B cell (primary cell): ENCODE results near the gene F13A1. TPM values are rescaled to one million over a fixed set of nuclear protein-coding genes. Genes with fewer than 3 reads are reported as not detected.

Experiments
- ATAC-seq: fragments of 200-7000 bp; cut with Tn5 transposase; one replicate; pipeline ENCODE4 v1.10.0; 2021; ENCODE audit warnings: low read depth, mild to moderate bottlenecking, moderate number of reproducible peaks, moderate library complexity
- CTCF ChIA-PET: fragments of 350-600 bp; sonication (Branson Sonifier 250); formaldehyde crosslinking; loops from one replicate; lab custom pipeline; 2021; ENCODE audit warnings: antibody characterized with exemption, inconsistent platforms; lab: Charles Lee
- POLR2A ChIA-PET: fragments of 350-600 bp; sonication (Branson Sonifier 250); formaldehyde crosslinking; loops from one replicate; lab custom pipeline; 2021; ENCODE audit warnings: antibody characterized with exemption; lab: Charles Lee
- DNase-seq: peaks from one replicate; pipeline ENCODE4 v3.0.0; 2013
- H2AFZ ChIP-seq: 2 replicates; pipeline ENCODE4 v1.6.1; 2012; ENCODE audit warnings: mild to moderate bottlenecking, low read depth, low read length; ENCODE audit not compliant: insufficient read depth, poor library complexity, severe bottlenecking
- H3K27ac ChIP-seq, 2 donors: 1 replicate in 1 of 2; 2 replicates in 1 of 2; pipeline ENCODE4 v1.5.1; 2012 to 2013; ENCODE audit warnings: low read length in 2 of 2, mild to moderate bottlenecking in 2 of 2, moderate library complexity in 1 of 2
- H3K27me3 ChIP-seq, 4 experiments: fragments of 200-600 bp in 1 of 4; sonication (generic) in 1 of 4; replicated peaks in 1 of 4; 1 replicate in 2 of 4; 2 replicates in 2 of 4; pipeline versions ENCODE4 v1.6.1 to v1.7.0; 2013 to 2016; ENCODE audit warnings: low read length in 3 of 4, mild to moderate bottlenecking in 2 of 4, mixed read lengths in 1 of 4, moderate library complexity in 1 of 4; ENCODE audit not compliant: insufficient read depth in 4 of 4, control insufficient read depth in 3 of 4; ENCODE audit errors: control extremely low read depth in 1 of 4
- H3K36me3 ChIP-seq, 2 experiments: replicated peaks in 1 of 2; 1 replicate in 1 of 2; 2 replicates in 1 of 2; pipeline versions ENCODE4 v1.6.1 to v1.7.1; 2013; ENCODE audit warnings: low read length in 1 of 2; ENCODE audit not compliant: insufficient read depth in 2 of 2, control insufficient read depth in 1 of 2; ENCODE audit errors: control extremely low read depth in 1 of 2, extremely low read depth in 1 of 2
- H3K4me1 ChIP-seq, 2 donors: fragments of 200-600 bp in 1 of 2; sonication (generic) in 1 of 2; 1 replicate in 1 of 2; 2 replicates in 1 of 2; pipeline versions ENCODE4 v1.5.1 to v1.6.1; 2013 to 2017; ENCODE audit warnings: low read length in 2 of 2; ENCODE audit not compliant: control insufficient read depth in 2 of 2, insufficient read depth in 2 of 2
- H3K4me2 ChIP-seq: replicated peaks from 2 replicates; pipeline ENCODE3; 2012; ENCODE audit warnings: mild to moderate bottlenecking, low read depth, low read length; ENCODE audit not compliant: poor library complexity, severe bottlenecking
- H3K4me3 ChIP-seq, 5 experiments: fragments of 200-600 bp in 1 of 5; sonication (generic) in 1 of 5; 1 replicate in 3 of 5; 2 replicates in 2 of 5; pipeline versions ENCODE4 v1.5.1 to v1.7.0; 2011 to 2016; ENCODE audit warnings: low read length in 4 of 5, mild to moderate bottlenecking in 4 of 5, low read depth in 2 of 5, control low read depth in 1 of 5, moderate library complexity in 1 of 5; ENCODE audit not compliant: insufficient read depth in 1 of 5; ENCODE audit errors: control extremely low read depth in 1 of 5, extremely low read depth in 1 of 5
- H3K79me2 ChIP-seq: fragments of 200-600 bp; sonication (generic); one replicate; pipeline ENCODE4 v1.6.0; 2016; ENCODE audit warnings: low read length; ENCODE audit not compliant: control insufficient read depth, insufficient read depth
- H3K9ac ChIP-seq: fragments of 200-600 bp; sonication (generic); 2 replicates; pipeline ENCODE4 v1.6.1; 2017; ENCODE audit warnings: mild to moderate bottlenecking, low read length, moderate library complexity
- H3K9me3 ChIP-seq, 3 donors: one replicate each; pipeline versions ENCODE4 v1.6.1 to v1.7.1; 2013; ENCODE audit warnings: low read length in 2 of 3; ENCODE audit not compliant: control insufficient read depth in 2 of 3, insufficient read depth in 1 of 3; ENCODE audit errors: control extremely low read depth in 1 of 3
- H4K20me1 ChIP-seq: 2 replicates; pipeline ENCODE4 v1.6.0; 2012; ENCODE audit warnings: mild to moderate bottlenecking, low read length; ENCODE audit not compliant: insufficient read depth, control insufficient read depth, poor library complexity, severe bottlenecking
- H3K27ac Mint-ChIP-seq: one replicate; pipeline ENCODE4 v1.8.0; 2021; ENCODE audit warnings: mixed read lengths
- H3K27me3 Mint-ChIP-seq: one replicate; pipeline ENCODE4 v1.8.0; 2021; ENCODE audit warnings: mixed read lengths
- H3K4me1 Mint-ChIP-seq: one replicate; pipeline ENCODE4 v1.8.0; 2021; ENCODE audit warnings: mixed read lengths
- H3K4me3 Mint-ChIP-seq: one replicate; pipeline ENCODE4 v1.8.0; 2021; ENCODE audit warnings: mixed read lengths
- H3K9me3 Mint-ChIP-seq: one replicate; pipeline ENCODE4 v1.8.0; 2022; ENCODE audit warnings: mixed read lengths; ENCODE audit not compliant: insufficient read depth
- EZH2 ChIP-seq: IDR thresholded peaks from 2 replicates; pipeline ENCODE4 v1.6.1; 2012; ENCODE audit warnings: borderline replicate concordance, low read depth, mild to moderate bottlenecking, moderate library complexity, low read length; ENCODE audit not compliant: insufficient read depth, poor library complexity, severe bottlenecking
- WGBS: methylation state at CpG from one replicate; pipeline ENCODE4 v1.1.5; 2013; ENCODE audit warnings: missing lambda C conversion rate; ENCODE audit not compliant: insufficient coverage; 5-methylcytosine and 5-hydroxymethylcytosine counted together
- intact Hi-C: fragments of 100-400 bp; cut with micrococcal nuclease; formaldehyde crosslinking; loops from one replicate; pipeline ENCODE4 v1.10.0; 2022
- polyA plus RNA-seq: library from polyadenylated mRNA; depleted of rRNA; stranded (reverse); fragments of >200 nt; gene quantifications from 2 replicates; pipeline ENCODE4 v1.2.3, GENCODE V29; 2012
- total RNA-seq, 2 donors: library from RNA; stranded (reverse); fragments of 120-200 nt in 1 of 2; gene quantifications; 1 replicate in 1 of 2; 2 replicates in 1 of 2; pipeline versions ENCODE4 v1.2.3 to v1.2.4, GENCODE V29; 2013 to 2022
- TF ChIP-seq, protein P1 (sequence below): fragments of 200-600 bp; IDR thresholded peaks from one replicate; pipeline ENCODE4 v1.8.0; 2022; ENCODE audit warnings: antibody characterized with exemption, mild to moderate bottlenecking

F13A1 gene
- total and polyA plus RNA-seq, 2 donors (not counting 1 experiment from before 2014, with no cell fraction given) = 0.43 to 2.0 TPM

DNA sequence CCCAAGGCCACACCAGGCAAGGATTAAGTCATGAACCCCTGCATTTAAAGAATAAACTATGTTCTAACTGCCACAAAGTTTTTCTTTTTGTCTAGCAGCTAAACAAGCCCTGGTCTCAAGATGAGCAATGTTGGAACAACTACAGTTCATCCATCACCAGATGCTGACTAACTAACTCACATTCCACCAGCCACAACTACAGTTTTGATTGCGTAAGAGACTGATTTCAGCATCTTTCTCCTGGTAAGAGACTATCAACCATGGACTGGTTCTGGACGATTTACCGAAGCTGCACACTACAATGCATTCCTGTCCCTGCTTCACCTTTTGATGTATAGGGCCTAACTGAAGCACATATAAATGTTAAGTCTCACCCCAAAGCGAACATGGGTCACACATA lies 43.0 kb downstream of the F13A1 start:
- intact Hi-C loops = no loop called here

DNA sequence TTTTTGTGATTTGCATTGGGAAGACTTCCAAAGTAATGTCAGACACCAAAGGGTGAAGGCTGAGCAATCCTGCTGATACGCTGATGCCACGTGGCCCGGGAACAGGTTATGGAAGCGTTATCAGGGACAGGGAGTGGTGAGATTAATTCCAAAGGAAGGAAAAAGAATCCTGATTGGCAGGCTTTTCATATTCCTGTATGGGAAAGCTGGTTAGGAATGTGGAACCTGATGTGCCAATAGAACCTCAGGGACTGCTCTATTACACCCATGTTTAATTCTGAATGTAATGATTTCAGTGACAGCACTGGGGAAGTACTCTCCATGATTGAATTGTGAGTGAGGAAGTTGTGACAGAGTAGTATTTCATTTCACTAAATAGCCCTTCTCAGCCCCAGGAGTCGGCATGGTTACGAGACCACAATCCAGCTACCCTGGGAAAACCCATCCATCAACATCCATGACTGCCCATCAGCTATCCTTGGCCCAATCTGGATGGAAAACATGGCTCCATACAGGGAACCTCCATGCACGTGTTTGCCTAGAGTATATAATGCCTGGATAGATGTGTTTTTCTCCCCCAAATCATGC lies 49.4 kb downstream of the F13A1 start:
- H3K4me1 Mint-ChIP-seq = no peaks in the 10 kb centered on the region
- ChIA-PET CTCF (no interaction called here), POLR2A (no interaction called here)
- ATAC-seq (no peak), DNase-seq (no peak)
- no peaks in the 10 kb centered on the region for H3K79me2 ChIP-seq
- TF ChIP-seq, protein P1, sequence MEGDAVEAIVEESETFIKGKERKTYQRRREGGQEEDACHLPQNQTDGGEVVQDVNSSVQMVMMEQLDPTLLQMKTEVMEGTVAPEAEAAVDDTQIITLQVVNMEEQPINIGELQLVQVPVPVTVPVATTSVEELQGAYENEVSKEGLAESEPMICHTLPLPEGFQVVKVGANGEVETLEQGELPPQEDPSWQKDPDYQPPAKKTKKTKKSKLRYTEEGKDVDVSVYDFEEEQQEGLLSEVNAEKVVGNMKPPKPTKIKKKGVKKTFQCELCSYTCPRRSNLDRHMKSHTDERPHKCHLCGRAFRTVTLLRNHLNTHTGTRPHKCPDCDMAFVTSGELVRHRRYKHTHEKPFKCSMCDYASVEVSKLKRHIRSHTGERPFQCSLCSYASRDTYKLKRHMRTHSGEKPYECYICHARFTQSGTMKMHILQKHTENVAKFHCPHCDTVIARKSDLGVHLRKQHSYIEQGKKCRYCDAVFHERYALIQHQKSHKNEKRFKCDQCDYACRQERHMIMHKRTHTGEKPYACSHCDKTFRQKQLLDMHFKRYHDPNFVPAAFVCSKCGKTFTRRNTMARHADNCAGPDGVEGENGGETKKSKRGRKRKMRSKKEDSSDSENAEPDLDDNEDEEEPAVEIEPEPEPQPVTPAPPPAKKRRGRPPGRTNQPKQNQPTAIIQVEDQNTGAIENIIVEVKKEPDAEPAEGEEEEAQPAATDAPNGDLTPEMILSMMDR = no peak
- no peak for TF ChIP-seq EZH2
- H3K4me3 ChIP-seq = no peak overlapping the region
- intact Hi-C loops = no loop called here
- H3K9me3 ChIP-seq = peaks cover 0 to 5% (median 0%) of the 10 kb centered on the region in 3 donors
- no peaks in the 10 kb centered on the region for H3K36me3 ChIP-seq
- 81% methylated on average over 4 of the region's 7 CpGs for WGBS
- H3K4me3 Mint-ChIP-seq = no peak overlapping the region
- peaks cover 2% of the 10 kb centered on the region for H3K9me3 Mint-ChIP-seq
- H3K4me1 ChIP-seq = no peaks in the 10 kb centered on the region
- H3K27ac Mint-ChIP-seq = no peak overlapping the region
- H3K4me2 ChIP-seq = no peak overlapping the region
- H3K27me3 Mint-ChIP-seq = peaks cover 45% of the 10 kb centered on the region
- no peak overlapping the region for H2AFZ ChIP-seq
- H3K27me3 ChIP-seq = peaks cover 0 to 8% (median 2%) of the 10 kb centered on the region in 4 experiments
- H4K20me1 ChIP-seq = no peaks in the 10 kb centered on the region
- H3K27ac ChIP-seq = no peak overlapping the region
- no peak overlapping the region for H3K9ac ChIP-seq

More for the DNA sequence above, 43.0 kb downstream of the F13A1 start:
- no peaks in the 10 kb centered on the region for H4K20me1 ChIP-seq
- H3K4me1 Mint-ChIP-seq = no peaks in the 10 kb centered on the region
- H3K79me2 ChIP-seq = no peaks in the 10 kb centered on the region
- CTCF ChIA-PET = no interaction called here
- H3K4me3 ChIP-seq = no peak overlapping the region
- TF ChIP-seq, protein P1 = no peak
- TF ChIP-seq EZH2 = no peak
- POLR2A ChIA-PET = no interaction called here
- no peak overlapping the region for H3K27ac Mint-ChIP-seq
- H3K9ac ChIP-seq = no peak overlapping the region
- H3K9me3 ChIP-seq = peaks cover 0 to 1% (median 0%) of the 10 kb centered on the region in 3 donors
- no peaks in the 10 kb centered on the region for H3K4me1 ChIP-seq
- no peak overlapping the region for H3K4me3 Mint-ChIP-seq
- H3K9me3 Mint-ChIP-seq = no peaks in the 10 kb centered on the region
- no peak overlapping the region for H3K27ac ChIP-seq
- no peak overlapping the region for H3K4me2 ChIP-seq
- ATAC-seq = no peak
- no peak for DNase-seq
- WGBS = 98% methylated on average over 3 of the region's 4 CpGs
- H3K36me3 ChIP-seq = no peaks in the 10 kb centered on the region
- H2AFZ ChIP-seq = no peak overlapping the region
- H3K27me3 Mint-ChIP-seq = peaks cover 33% of the 10 kb centered on the region
- peaks cover 0 to 18% (median 1%) of the 10 kb centered on the region in 4 experiments for H3K27me3 ChIP-seq
